B cell (primary cell): Measurements from ENCODE around the gene EPHB1. TPM values are rescaled to one million over a fixed set of nuclear protein-coding genes. Genes with fewer than 3 reads are reported as not detected.

Experiments used
- ATAC-seq: fragments of 200-7000 bp; cut with Tn5 transposase; one replicate; pipeline ENCODE4 v1.10.0; 2021; ENCODE audit warnings: low read depth, mild to moderate bottlenecking, moderate number of reproducible peaks, moderate library complexity
- CTCF ChIA-PET: fragments of 350-600 bp; sonication (Branson Sonifier 250); formaldehyde crosslinking; loops from one replicate; lab custom pipeline; 2021; ENCODE audit warnings: antibody characterized with exemption, inconsistent platforms; lab: Charles Lee
- POLR2A ChIA-PET: fragments of 350-600 bp; sonication (Branson Sonifier 250); formaldehyde crosslinking; loops from one replicate; lab custom pipeline; 2021; ENCODE audit warnings: antibody characterized with exemption; lab: Charles Lee
- DNase-seq: peaks from one replicate; pipeline ENCODE4 v3.0.0; 2013
- H2AFZ ChIP-seq: 2 replicates; pipeline ENCODE4 v1.6.1; 2012; ENCODE audit warnings: mild to moderate bottlenecking, low read depth, low read length; ENCODE audit not compliant: insufficient read depth, poor library complexity, severe bottlenecking
- H3K27ac ChIP-seq, 2 donors: 1 replicate in 1 of 2; 2 replicates in 1 of 2; pipeline ENCODE4 v1.5.1; 2012 to 2013; ENCODE audit warnings: low read length in 2 of 2, mild to moderate bottlenecking in 2 of 2, moderate library complexity in 1 of 2
- H3K27me3 ChIP-seq, 4 experiments: fragments of 200-600 bp in 1 of 4; sonication (generic) in 1 of 4; replicated peaks in 1 of 4; 1 replicate in 2 of 4; 2 replicates in 2 of 4; pipeline versions ENCODE4 v1.6.1 to v1.7.0; 2013 to 2016; ENCODE audit warnings: low read length in 3 of 4, mild to moderate bottlenecking in 2 of 4, mixed read lengths in 1 of 4, moderate library complexity in 1 of 4; ENCODE audit not compliant: insufficient read depth in 4 of 4, control insufficient read depth in 3 of 4; ENCODE audit errors: control extremely low read depth in 1 of 4
- H3K36me3 ChIP-seq, 2 experiments: replicated peaks in 1 of 2; 1 replicate in 1 of 2; 2 replicates in 1 of 2; pipeline versions ENCODE4 v1.6.1 to v1.7.1; 2013; ENCODE audit warnings: low read length in 1 of 2; ENCODE audit not compliant: insufficient read depth in 2 of 2, control insufficient read depth in 1 of 2; ENCODE audit errors: control extremely low read depth in 1 of 2, extremely low read depth in 1 of 2
- H3K4me1 ChIP-seq, 2 donors: fragments of 200-600 bp in 1 of 2; sonication (generic) in 1 of 2; 1 replicate in 1 of 2; 2 replicates in 1 of 2; pipeline versions ENCODE4 v1.5.1 to v1.6.1; 2013 to 2017; ENCODE audit warnings: low read length in 2 of 2; ENCODE audit not compliant: control insufficient read depth in 2 of 2, insufficient read depth in 2 of 2
- H3K4me2 ChIP-seq: replicated peaks from 2 replicates; pipeline ENCODE3; 2012; ENCODE audit warnings: mild to moderate bottlenecking, low read depth, low read length; ENCODE audit not compliant: poor library complexity, severe bottlenecking
- H3K4me3 ChIP-seq, 5 experiments: fragments of 200-600 bp in 1 of 5; sonication (generic) in 1 of 5; 1 replicate in 3 of 5; 2 replicates in 2 of 5; pipeline versions ENCODE4 v1.5.1 to v1.7.0; 2011 to 2016; ENCODE audit warnings: low read length in 4 of 5, mild to moderate bottlenecking in 4 of 5, low read depth in 2 of 5, control low read depth in 1 of 5, moderate library complexity in 1 of 5; ENCODE audit not compliant: insufficient read depth in 1 of 5; ENCODE audit errors: control extremely low read depth in 1 of 5, extremely low read depth in 1 of 5
- H3K79me2 ChIP-seq: fragments of 200-600 bp; sonication (generic); one replicate; pipeline ENCODE4 v1.6.0; 2016; ENCODE audit warnings: low read length; ENCODE audit not compliant: control insufficient read depth, insufficient read depth
- H3K9ac ChIP-seq: fragments of 200-600 bp; sonication (generic); 2 replicates; pipeline ENCODE4 v1.6.1; 2017; ENCODE audit warnings: mild to moderate bottlenecking, low read length, moderate library complexity
- H3K9me3 ChIP-seq, 3 donors: one replicate each; pipeline versions ENCODE4 v1.6.1 to v1.7.1; 2013; ENCODE audit warnings: low read length in 2 of 3; ENCODE audit not compliant: control insufficient read depth in 2 of 3, insufficient read depth in 1 of 3; ENCODE audit errors: control extremely low read depth in 1 of 3
- H4K20me1 ChIP-seq: 2 replicates; pipeline ENCODE4 v1.6.0; 2012; ENCODE audit warnings: mild to moderate bottlenecking, low read length; ENCODE audit not compliant: insufficient read depth, control insufficient read depth, poor library complexity, severe bottlenecking
- H3K27ac Mint-ChIP-seq: one replicate; pipeline ENCODE4 v1.8.0; 2021; ENCODE audit warnings: mixed read lengths
- H3K27me3 Mint-ChIP-seq: one replicate; pipeline ENCODE4 v1.8.0; 2021; ENCODE audit warnings: mixed read lengths
- H3K4me1 Mint-ChIP-seq: one replicate; pipeline ENCODE4 v1.8.0; 2021; ENCODE audit warnings: mixed read lengths
- H3K4me3 Mint-ChIP-seq: one replicate; pipeline ENCODE4 v1.8.0; 2021; ENCODE audit warnings: mixed read lengths
- H3K9me3 Mint-ChIP-seq: one replicate; pipeline ENCODE4 v1.8.0; 2022; ENCODE audit warnings: mixed read lengths; ENCODE audit not compliant: insufficient read depth
- CTCF ChIP-seq: fragments of 200-600 bp; IDR thresholded peaks from one replicate; pipeline ENCODE4 v1.8.0; 2022; ENCODE audit warnings: antibody characterized with exemption, mild to moderate bottlenecking
- EZH2 ChIP-seq: IDR thresholded peaks from 2 replicates; pipeline ENCODE4 v1.6.1; 2012; ENCODE audit warnings: borderline replicate concordance, low read depth, mild to moderate bottlenecking, moderate library complexity, low read length; ENCODE audit not compliant: insufficient read depth, poor library complexity, severe bottlenecking
- WGBS: methylation state at CpG from one replicate; pipeline ENCODE4 v1.1.5; 2013; ENCODE audit warnings: missing lambda C conversion rate; ENCODE audit not compliant: insufficient coverage; 5-methylcytosine and 5-hydroxymethylcytosine counted together
- intact Hi-C: fragments of 100-400 bp; cut with micrococcal nuclease; formaldehyde crosslinking; loops from one replicate; pipeline ENCODE4 v1.10.0; 2022
- polyA plus RNA-seq: library from polyadenylated mRNA; depleted of rRNA; stranded (reverse); fragments of >200 nt; gene quantifications from 2 replicates; pipeline ENCODE4 v1.2.3, GENCODE V29; 2012
- total RNA-seq, 2 donors: library from RNA; stranded (reverse); fragments of 120-200 nt in 1 of 2; gene quantifications; 1 replicate in 1 of 2; 2 replicates in 1 of 2; pipeline versions ENCODE4 v1.2.3 to v1.2.4, GENCODE V29; 2013 to 2022

The EPHB1 gene
- total and polyA plus RNA-seq, 2 donors (not counting 1 experiment from before 2014, with no cell fraction given), result 0.01 TPM; not detected in 1

GRCh38 chr3:135034891-135035440 lies 239.9 kb downstream of the EPHB1 start:
- no peaks in the 10 kb centered on the region for H4K20me1 ChIP-seq
- no peak overlapping the region for H3K4me3 ChIP-seq
- WGBS, result 72% methylated on average over 5 of the region's 6 CpGs
- POLR2A ChIA-PET, result no interaction called here
- no peak overlapping the region for H3K4me2 ChIP-seq
- CTCF ChIA-PET, result no interaction called here
- ATAC-seq, result no peak
- H3K27me3 ChIP-seq, result peaks cover 0 to 4% (median 0%) of the 10 kb centered on the region in 4 experiments
- no peaks in the 10 kb centered on the region for H3K4me1 Mint-ChIP-seq
- H3K27ac Mint-ChIP-seq, result no peak overlapping the region
- H3K27ac ChIP-seq, result no peak overlapping the region
- no peak for DNase-seq
- no peaks in the 10 kb centered on the region for H3K9me3 ChIP-seq
- no peaks in the 10 kb centered on the region for H3K4me1 ChIP-seq
- no peak overlapping the region for H2AFZ ChIP-seq
- intact Hi-C loops, result no loop called here
- peaks cover 27% of the 10 kb centered on the region for H3K27me3 Mint-ChIP-seq
- H3K79me2 ChIP-seq, result no peaks in the 10 kb centered on the region
- no peak overlapping the region for H3K9ac ChIP-seq
- H3K4me3 Mint-ChIP-seq, result no peak overlapping the region
- no peak for TF ChIP-seq EZH2
- TF ChIP-seq CTCF, result no peak
- H3K9me3 Mint-ChIP-seq, result no peaks in the 10 kb centered on the region
- no peaks in the 10 kb centered on the region for H3K36me3 ChIP-seq

- CTCF ChIA-PET, result no interaction called here
Measured at GRCh38 chr3:135038186-135038585, 243.1 kb downstream of the EPHB1 start.

More at GRCh38 chr3:135038186-135038585, 243.1 kb downstream of the EPHB1 start:
- Histone ChIP-seq H3K27me3 (peaks cover 0 to 3% (median 0%) of the 10 kb centered on the region in 4 experiments), H3K4me3 (no peak overlapping the region), H3K79me2 (no peaks in the 10 kb centered on the region), H3K36me3 (no peaks in the 10 kb centered on the region), H3K9me3 (no peaks in the 10 kb centered on the region), H3K9ac (no peak overlapping the region), H3K4me2 (no peak overlapping the region), H4K20me1 (no peaks in the 10 kb centered on the region), H3K4me1 (no peaks in the 10 kb centered on the region), H3K27ac (no peak overlapping the region), H2AFZ (no peak overlapping the region)
- Mint-ChIP-seq H3K4me1 (no peaks in the 10 kb centered on the region), H3K27ac (no peak overlapping the region), H3K9me3 (no peaks in the 10 kb centered on the region), H3K27me3 (peaks cover 10% of the 10 kb centered on the region), H3K4me3 (no peak overlapping the region)
- POLR2A ChIA-PET, result no interaction called here
- intact Hi-C loops, result no loop called here
- ATAC-seq (no peak), DNase-seq (no peak)
- WGBS, result 92% methylated on average over 4 of the region's 5 CpGs
- TF ChIP-seq EZH2 (no peak), CTCF (no peak)
